Kidney epithelial cell (primary cell): ENCODE measurements around the gene LIX1L. TPM values are rescaled to one million over a fixed set of nuclear protein-coding genes. Genes with fewer than 3 reads are reported as not detected.
A peak's percentile ranks its signal among the peaks of the same experiment; 100 is the strongest.
"Not testable (repeated sequence)": the region's sequence is repeated elsewhere in the genome, so short reads cannot be mapped to it uniquely, and the experiment has no call there.

Experiments used
- DNase-seq: peaks from one replicate; pipeline ENCODE4 v3.0.0-alpha.2; 2010; ENCODE audit warnings: low read depth
- H3K27me3 ChIP-seq: 2 replicates; pipeline ENCODE4 v1.6.0; 2011; ENCODE audit warnings: low read length; ENCODE audit not compliant: control insufficient read depth, insufficient read depth
- H3K36me3 ChIP-seq: 2 replicates; pipeline ENCODE4 v1.5.1; 2011; ENCODE audit warnings: low read length; ENCODE audit not compliant: control insufficient read depth, insufficient read depth
- H3K4me3 ChIP-seq: 2 replicates; pipeline ENCODE4 v1.5.1; 2011; ENCODE audit warnings: low read depth, mild to moderate bottlenecking, control low read depth, low read length
- total RNA-seq: library from RNA; depleted of rRNA; stranded (reverse); fragments of >200 nt; gene quantifications from 2 replicates; pipeline ENCODE4 v1.2.3, GENCODE V29; 2015
- TF ChIP-seq, protein P1 (sequence below): IDR thresholded peaks from 2 replicates; pipeline ENCODE4 v1.5.1; 2011; ENCODE audit warnings: mild to moderate bottlenecking, moderate library complexity, low read length, control low read depth, inconsistent platforms; ENCODE audit not compliant: insufficient read depth, poor library complexity, severe bottlenecking

LIX1L gene
- total RNA-seq, 1 donor from 2014 or later: 23.2 TPM

DNA sequence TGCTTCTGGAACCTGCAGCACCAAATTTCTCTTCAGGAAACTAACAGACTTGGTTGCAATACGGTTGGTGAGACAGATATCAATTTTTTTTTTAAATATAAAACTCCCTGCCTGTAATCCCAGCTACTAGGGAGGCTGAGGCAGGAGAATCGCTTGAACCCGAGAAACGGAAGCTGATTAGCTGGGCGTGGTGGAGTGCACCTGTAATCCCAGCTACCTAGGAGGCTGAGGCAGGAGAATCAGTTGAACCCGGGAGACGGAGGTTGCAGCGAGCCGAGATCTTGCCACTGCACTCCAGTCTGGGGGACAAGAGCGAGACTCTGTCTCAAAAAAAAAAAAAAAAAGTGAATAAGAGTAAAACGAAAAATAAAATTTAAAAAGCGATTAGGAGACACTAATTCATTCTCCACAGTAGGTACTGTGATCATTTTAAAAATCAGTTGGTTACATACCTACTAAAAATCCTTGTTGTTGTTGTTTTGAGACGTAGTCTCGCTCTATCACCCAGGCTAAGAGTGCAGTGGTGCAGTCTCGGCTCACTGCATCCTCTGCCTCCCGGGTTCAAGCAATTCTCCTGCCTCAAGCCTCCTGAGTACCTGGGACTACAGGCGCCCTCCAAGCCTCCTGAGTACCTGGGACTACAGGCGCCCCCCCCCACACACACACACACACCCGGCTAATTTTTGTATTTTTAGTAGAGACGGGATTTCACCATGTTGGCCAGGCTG lies 29.7 kb downstream of the LIX1L start:
- TF ChIP-seq, protein P1, sequence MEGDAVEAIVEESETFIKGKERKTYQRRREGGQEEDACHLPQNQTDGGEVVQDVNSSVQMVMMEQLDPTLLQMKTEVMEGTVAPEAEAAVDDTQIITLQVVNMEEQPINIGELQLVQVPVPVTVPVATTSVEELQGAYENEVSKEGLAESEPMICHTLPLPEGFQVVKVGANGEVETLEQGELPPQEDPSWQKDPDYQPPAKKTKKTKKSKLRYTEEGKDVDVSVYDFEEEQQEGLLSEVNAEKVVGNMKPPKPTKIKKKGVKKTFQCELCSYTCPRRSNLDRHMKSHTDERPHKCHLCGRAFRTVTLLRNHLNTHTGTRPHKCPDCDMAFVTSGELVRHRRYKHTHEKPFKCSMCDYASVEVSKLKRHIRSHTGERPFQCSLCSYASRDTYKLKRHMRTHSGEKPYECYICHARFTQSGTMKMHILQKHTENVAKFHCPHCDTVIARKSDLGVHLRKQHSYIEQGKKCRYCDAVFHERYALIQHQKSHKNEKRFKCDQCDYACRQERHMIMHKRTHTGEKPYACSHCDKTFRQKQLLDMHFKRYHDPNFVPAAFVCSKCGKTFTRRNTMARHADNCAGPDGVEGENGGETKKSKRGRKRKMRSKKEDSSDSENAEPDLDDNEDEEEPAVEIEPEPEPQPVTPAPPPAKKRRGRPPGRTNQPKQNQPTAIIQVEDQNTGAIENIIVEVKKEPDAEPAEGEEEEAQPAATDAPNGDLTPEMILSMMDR: no peak
- Histone ChIP-seq H3K36me3 (no peaks in the 10 kb centered on the region), H3K4me3 (peak overlapping the region; percentile 61), H3K27me3 (no peaks in the 10 kb centered on the region)
- no peak for DNase-seq

DNA sequence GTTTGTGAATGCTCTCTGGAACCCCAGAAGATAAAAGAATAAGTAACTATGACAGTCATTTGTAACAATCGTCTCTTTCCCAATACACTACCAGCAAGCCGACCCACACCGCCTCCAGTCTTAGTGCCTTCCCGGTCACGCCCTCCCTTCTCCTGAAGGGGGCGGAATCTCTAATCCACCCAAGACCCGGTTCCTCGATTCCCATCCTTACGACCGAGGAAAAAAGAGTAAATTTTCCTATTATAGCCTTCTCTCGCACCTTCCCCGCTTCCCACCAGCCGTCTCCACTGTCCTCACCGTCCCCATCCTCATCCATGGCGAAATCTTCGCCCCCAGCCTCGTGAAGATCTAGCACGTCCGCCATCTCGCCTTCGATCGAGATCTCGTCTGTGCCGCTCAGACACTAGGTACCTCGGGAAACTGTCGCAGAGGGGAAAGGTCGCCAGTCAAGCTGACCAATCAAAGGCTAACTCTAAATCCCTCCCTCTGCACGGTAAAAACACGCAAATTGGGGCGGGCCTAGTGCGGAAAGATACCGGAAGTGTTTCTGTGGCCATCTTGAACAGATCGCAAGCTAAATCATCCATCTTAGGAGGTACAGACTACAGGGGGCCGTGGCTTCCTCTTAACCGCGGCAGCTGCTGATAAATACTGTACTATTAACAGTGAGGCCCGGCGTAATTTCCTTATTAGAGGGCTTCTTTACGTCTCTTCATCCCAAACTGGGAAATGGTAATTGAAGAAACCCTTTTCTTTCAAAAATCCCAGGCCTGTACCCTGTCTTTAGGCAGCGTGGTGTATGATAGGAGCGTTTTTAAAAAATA lies 30.5 kb downstream of the LIX1L start, which contains the start of gene RBM8A:
TSS of gene RBM8A (minus strand) at position 422 of the 824 bp plus-strand sequence. CDS start at position 364, 58 bp downstream.
- Histone ChIP-seq H3K27me3 (no peaks in the 10 kb centered on the region), H3K36me3 (no peaks in the 10 kb centered on the region), H3K4me3 (peak within 1 kb of the TSS; percentile 61)
- TF ChIP-seq, protein P1: peak; percentile 75
- peak; percentile 96 for DNase-seq

DNA sequence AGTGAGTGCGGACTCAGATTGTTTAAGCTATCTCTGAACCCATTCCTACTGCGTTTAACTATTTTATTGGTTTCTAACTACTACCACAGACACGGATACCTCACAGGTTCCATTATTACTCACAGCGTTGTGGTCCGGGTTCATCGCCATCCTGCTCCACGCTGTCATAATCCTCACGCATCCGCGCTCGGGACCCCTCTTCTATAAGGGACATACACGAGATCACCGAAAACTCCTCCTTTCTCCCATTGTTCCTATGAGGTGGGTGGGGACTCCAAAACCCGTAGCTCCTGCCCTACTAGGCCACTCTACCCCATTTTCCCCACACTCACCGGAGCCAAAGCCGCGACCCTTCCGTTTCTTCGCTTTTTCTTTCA lies 31.1 kb downstream of the LIX1L start:
- TF ChIP-seq, protein P1: no peak
- peak overlapping the region; percentile 61 for H3K4me3 ChIP-seq

DNA sequence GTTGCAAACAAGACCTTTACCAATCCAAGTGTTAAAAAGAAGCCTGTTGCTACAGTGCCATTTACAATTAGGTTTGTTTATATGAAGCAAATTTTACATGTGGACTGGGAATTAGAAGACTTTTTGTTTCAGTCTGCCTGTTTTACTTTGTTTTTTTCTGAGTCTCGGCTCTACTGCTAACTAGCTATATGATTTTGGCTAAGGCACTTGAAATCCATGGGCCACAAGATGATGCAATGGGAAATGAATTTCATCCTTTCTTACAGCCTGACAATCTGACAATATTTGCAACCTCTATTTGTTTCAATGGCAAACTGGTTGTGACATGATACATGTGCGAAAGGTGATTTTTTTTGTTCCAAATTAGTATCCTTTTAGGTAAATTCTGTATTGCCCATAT lies 35.6 kb downstream of the LIX1L start:
- H3K27me3 ChIP-seq: no peaks in the 10 kb centered on the region
- TF ChIP-seq, protein P1: no peak

More for the DNA sequence above, 31.1 kb downstream of the LIX1L start:
- Histone ChIP-seq H3K36me3 (no peaks in the 10 kb centered on the region), H3K27me3 (no peaks in the 10 kb centered on the region)
- DNase-seq: no peak

GRCh38 chr1:145920297-145920696 lies 37.5 kb downstream of the LIX1L start:
- not testable (repeated sequence) for H3K4me3 ChIP-seq, DNase-seq, H3K36me3 ChIP-seq, H3K27me3 ChIP-seq

More for the DNA sequence above, 35.6 kb downstream of the LIX1L start:
- Histone ChIP-seq H3K36me3 (no peaks in the 10 kb centered on the region), H3K4me3 (no peak overlapping the region)
- DNase-seq: no peak
